K562 (cell line): ENCODE measurements around the gene TNPO2.

Experiments used
- CAMTA2 ChIP-seq: fragments of 250-450 bp; sonication (Bioruptor Pico); conservative IDR thresholded peaks from 2 replicates; pipeline ENCODE4 v1.5.1; 2022
- E2F1 ChIP-seq: sonication (generic); formaldehyde crosslinking; IDR thresholded peaks from 2 replicates; pipeline ENCODE4 v1.8.1; 2023; ENCODE audit warnings: mild to moderate bottlenecking, missing genetic modification reagents, moderate library complexity
- FOXP4 ChIP-seq: sonication (generic); formaldehyde crosslinking; IDR thresholded peaks from 2 replicates; pipeline ENCODE4 v1.8.0; 2022; ENCODE audit warnings: mild to moderate bottlenecking, missing genetic modification reagents, borderline replicate concordance
- KLF1 ChIP-seq: fragments of 450-650 bp; IDR thresholded peaks from 2 replicates; pipeline ENCODE4 v1.6.1; 2016; ENCODE audit warnings: missing genetic modification characterization, missing compliant biosample characterization
- ZBTB5 ChIP-seq: fragments of 450-650 bp; IDR thresholded peaks from 2 replicates; pipeline ENCODE4 v1.6.1; 2017; ENCODE audit warnings: antibody characterized with exemption
- ZFP91 ChIP-seq: sonication (generic); formaldehyde crosslinking; IDR thresholded peaks from 2 replicates; pipeline ENCODE4 v1.8.0; 2022; ENCODE audit warnings: mild to moderate bottlenecking, missing genetic modification reagents

GRCh38 chr19:12666265-12667048 is 57.3 kb downstream of the TNPO2 start, which contains the start of the genes MAN2B1 and WDR83:
- peak; percentile 42; the same call in 1 of the 2 replicates for TF ChIP-seq E2F1 (CRISPR knock-in tag)
- TF ChIP-seq ZFP91 (CRISPR knock-in tag): no peak
- TF ChIP-seq FOXP4 (CRISPR knock-in tag): no peak
- TF ChIP-seq ZBTB5: no peak
- TF ChIP-seq CAMTA2 (CRISPR knock-in tag): no peak
- no peak for TF ChIP-seq KLF1 (tag)
